Measurements from ENCODE around the gene GAB1. TPM values are rescaled to one million over a fixed set of nuclear protein-coding genes. Genes with fewer than 3 reads are reported as not detected.

GAB1 gene
- total RNA-seq, 1 donor from 2014 or later = 5.0 TPM

DNA sequence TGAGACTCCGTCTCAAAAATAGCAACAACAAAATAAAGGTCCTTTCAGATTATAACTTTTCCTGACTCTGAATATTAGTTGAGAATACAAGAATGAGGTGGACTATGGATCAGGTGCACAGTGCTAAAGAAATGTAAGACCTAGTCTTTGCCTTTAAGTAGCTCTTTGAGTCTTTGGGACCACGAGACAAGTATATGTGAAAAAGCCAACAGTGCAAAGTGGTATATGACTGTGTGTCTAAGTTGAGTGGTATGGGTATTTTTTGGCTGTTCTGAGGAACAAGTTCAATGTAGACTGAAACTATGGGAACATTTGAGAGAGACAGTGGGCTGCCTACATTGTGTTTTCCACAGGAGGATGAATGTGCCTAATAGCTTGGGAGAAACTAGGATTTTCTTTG is 2.8 kb downstream of the GAB1 start:
- Histone ChIP-seq H3K4me3 (ENCODE audit: low read depth, low read length) (no peak overlapping the region), H3K36me3 (ENCODE audit: control insufficient read depth, insufficient read depth, low read length) (no peaks in the 10 kb centered on the region), H3K27me3 (ENCODE audit: control insufficient read depth, insufficient read depth, low read length) (no peaks in the 10 kb centered on the region)
- FAIRE-seq (no peak), DNase-seq (ENCODE audit: low read depth) (no peak)
- TF ChIP-seq CTCF (IDR thresholded peaks at IDR 0.05; ENCODE audit: insufficient read depth, low read length, severe bottlenecking) = no peak

GRCh38 chr4:143341186-143341755 is 4.6 kb downstream of the GAB1 start:
- Histone ChIP-seq H3K36me3 (ENCODE audit: control insufficient read depth, insufficient read depth, low read length) (no peaks in the 10 kb centered on the region), H3K27me3 (ENCODE audit: control insufficient read depth, insufficient read depth, low read length) (no peaks in the 10 kb centered on the region), H3K4me3 (ENCODE audit: low read depth, low read length) (no peak overlapping the region)
- no peak for FAIRE-seq
- DNase-seq (ENCODE audit: low read depth) = no peak
- no peak for TF ChIP-seq CTCF (IDR thresholded peaks at IDR 0.05; ENCODE audit: insufficient read depth, low read length, severe bottlenecking)

DNA sequence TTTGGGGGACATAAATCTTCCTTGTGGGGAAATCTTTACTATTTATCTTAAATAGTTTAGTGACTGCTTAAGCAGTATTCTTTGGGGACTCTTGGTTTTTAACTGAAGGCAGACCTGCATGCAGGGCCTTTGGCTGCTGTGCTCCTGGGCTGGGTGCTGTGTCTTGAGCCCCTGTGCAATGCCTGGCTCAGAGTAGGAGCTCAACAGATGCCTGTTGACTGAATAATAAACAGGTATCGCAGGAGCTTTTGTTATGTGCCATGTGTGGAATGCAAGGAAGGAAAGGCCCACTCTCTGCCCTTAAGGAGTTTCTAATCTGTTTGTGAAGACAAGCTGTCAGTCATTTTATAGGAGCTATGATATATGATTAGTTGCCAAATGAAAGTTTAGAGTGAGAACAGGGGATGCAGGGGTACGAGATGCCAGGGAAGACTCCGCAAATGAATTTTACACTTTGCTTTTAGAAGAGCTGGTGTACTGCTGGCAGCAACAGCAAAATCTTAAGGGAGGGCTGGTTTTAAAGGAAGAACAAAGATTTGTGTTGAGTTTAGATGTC is 6.7 kb downstream of the GAB1 start:
- TF ChIP-seq CTCF (IDR thresholded peaks at IDR 0.05; ENCODE audit: insufficient read depth, low read length, severe bottlenecking) = no peak
- Histone ChIP-seq H3K36me3 (ENCODE audit: control insufficient read depth, insufficient read depth, low read length) (no peaks in the 10 kb centered on the region), H3K4me3 (ENCODE audit: low read depth, low read length) (no peak overlapping the region), H3K27me3 (ENCODE audit: control insufficient read depth, insufficient read depth, low read length) (no peaks in the 10 kb centered on the region)
- FAIRE-seq = peak; percentile 13
- DNase-seq (ENCODE audit: low read depth) = no peak

GRCh38 chr4:143344041-143344440 is 7.4 kb downstream of the GAB1 start:
- Histone ChIP-seq H3K27me3 (ENCODE audit: control insufficient read depth, insufficient read depth, low read length) (no peaks in the 10 kb centered on the region), H3K36me3 (ENCODE audit: control insufficient read depth, insufficient read depth, low read length) (no peaks in the 10 kb centered on the region), H3K4me3 (ENCODE audit: low read depth, low read length) (no peak overlapping the region)
- DNase-seq (ENCODE audit: low read depth) = no peak
- TF ChIP-seq CTCF (IDR thresholded peaks at IDR 0.05; ENCODE audit: insufficient read depth, low read length, severe bottlenecking) = no peak
- FAIRE-seq = no peak

- no peaks in the 10 kb centered on the region for H3K36me3 ChIP-seq (ENCODE audit: control insufficient read depth, insufficient read depth, low read length)
- DNase-seq (ENCODE audit: low read depth) (no peak), FAIRE-seq (no peak)
- H3K4me3 ChIP-seq (ENCODE audit: low read depth, low read length) = no peak overlapping the region
- TF ChIP-seq CTCF (IDR thresholded peaks at IDR 0.05; ENCODE audit: insufficient read depth, low read length, severe bottlenecking) = no peak
- H3K27me3 ChIP-seq (ENCODE audit: control insufficient read depth, insufficient read depth, low read length) = no peaks in the 10 kb centered on the region
These were observed 8.1 kb downstream of the GAB1 start for GRCh38 chr4:143344774-143345173.

DNA sequence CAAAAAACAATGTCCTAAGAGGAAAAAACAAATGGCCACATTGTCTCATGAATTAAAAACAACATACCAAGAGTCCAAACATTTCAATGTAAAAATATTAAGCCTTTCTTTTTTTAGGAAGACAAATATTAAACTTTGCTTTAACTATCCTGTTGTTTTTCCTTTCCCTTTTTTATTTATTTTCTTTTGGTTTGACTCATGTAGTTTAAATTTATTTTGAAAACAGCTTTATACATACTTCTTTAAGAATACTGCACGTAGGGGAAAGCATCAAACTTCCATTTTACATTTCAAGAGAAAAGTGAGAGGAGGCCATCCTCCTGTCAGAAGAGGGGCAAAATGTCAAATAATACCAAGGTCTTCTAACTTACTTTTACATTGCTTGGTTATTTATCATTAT is 8.7 kb downstream of the GAB1 start:
- no peak overlapping the region for H3K4me3 ChIP-seq (ENCODE audit: low read depth, low read length)
- DNase-seq (ENCODE audit: low read depth) (no peak), FAIRE-seq (no peak)
- no peaks in the 10 kb centered on the region for H3K36me3 ChIP-seq (ENCODE audit: control insufficient read depth, insufficient read depth, low read length)
- no peaks in the 10 kb centered on the region for H3K27me3 ChIP-seq (ENCODE audit: control insufficient read depth, insufficient read depth, low read length)
- no peak for TF ChIP-seq CTCF (IDR thresholded peaks at IDR 0.05; ENCODE audit: insufficient read depth, low read length, severe bottlenecking)

Measured in bronchial epithelial cell (primary cell).